CD4-positive, alpha-beta T cell treated with Interleukin-17A for 4 hours (primary cell): ENCODE measurements around the gene FOXP1.
A peak's percentile ranks its signal among the peaks of the same experiment; 100 is the strongest.

ENCODE experiments used
- DNase-seq: peaks from one replicate; pipeline ENCODE4 v3.0.0-alpha.2; 2020; ENCODE audit warnings: mixed read lengths

Gene FOXP1

DNA sequence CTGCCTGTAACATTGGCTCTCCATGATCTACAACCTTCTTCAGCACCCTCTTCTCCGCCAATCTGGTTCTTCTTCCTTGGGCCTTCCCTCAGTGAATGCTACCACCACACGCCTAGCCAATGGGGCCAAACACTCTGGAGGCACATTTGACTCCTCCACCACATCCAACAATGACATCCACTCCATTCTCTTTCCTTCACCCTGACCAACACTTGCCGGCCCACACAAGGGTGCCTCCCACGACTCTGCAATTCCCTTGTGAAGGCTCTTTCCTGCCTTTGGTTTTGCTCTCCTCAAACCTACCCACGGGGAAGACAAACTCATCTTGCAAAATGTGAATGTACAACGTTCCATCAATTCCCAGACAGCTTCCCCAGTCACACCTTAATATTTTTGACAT is 263.8 kb downstream of the FOXP1 start:
- DNase-seq: no peak

DNA sequence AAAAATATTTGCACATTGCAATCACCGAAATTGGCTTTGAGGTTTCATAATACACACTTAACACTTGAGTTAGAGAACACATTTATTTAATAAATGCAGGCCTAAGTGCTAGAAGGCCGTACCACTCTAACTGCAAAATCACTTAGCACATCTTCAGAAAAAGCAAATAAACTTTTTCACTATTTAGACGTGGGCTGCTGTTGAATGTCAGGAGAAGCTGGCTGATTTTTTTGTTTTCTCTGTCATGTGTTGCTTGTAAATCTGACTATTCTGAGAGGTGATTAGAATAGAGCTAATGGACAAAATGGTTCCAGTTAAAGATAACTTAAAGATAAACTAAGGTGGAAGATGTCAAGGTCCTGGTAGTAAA is 265.1 kb downstream of the FOXP1 start:
- no peak for DNase-seq

DNA sequence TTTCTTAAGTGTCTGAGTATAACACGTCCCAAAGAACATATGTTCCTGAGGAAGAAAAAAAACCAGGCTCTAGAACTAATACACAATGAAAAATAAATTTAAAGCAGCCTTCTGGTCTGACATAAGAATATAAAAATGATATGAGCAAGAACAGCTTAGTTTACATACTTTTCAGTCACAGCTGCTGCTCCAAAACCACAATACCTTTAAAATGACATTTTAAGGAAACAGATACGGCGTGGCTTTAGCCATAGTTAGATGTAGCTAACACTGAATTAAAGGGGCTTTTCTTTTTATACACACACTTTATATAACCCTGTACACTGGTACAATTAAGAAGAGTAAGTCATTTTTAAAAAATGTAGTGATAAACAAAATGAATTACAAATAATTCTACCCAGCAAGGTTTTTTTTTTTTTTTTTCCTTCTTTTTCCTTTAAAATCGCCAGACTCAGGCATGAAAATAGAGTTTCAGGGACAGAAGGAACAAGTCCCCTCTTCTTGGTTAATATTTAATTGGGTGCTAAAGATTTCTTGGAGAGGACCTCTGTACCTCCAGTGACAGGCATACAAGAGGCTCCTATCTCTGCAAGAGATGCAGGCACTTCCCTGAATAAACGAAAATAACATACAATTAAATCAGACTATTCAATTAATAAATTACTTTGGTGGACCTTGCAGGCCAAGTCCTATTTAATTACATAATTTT is 265.6 kb downstream of the FOXP1 start:
- DNase-seq: no peak

DNA sequence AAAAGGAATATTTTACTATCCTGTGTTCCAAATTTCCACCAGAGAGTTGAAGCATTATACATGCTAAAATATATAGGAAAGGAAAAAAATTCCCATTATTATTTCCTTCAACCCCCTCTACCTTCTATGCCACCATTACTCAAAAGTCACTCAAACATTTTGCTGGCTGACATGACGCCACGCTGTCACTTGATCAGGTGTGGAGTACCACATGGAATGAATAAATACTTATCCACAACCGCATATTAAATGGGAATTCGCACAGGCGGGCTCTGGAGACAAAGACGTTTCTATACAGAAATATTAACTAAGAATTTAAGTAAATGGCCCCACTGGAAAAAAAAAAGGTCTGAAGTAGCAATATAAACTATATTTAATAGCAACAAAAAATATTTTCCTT is 266.4 kb downstream of the FOXP1 start:
- DNase-seq: no peak

DNA sequence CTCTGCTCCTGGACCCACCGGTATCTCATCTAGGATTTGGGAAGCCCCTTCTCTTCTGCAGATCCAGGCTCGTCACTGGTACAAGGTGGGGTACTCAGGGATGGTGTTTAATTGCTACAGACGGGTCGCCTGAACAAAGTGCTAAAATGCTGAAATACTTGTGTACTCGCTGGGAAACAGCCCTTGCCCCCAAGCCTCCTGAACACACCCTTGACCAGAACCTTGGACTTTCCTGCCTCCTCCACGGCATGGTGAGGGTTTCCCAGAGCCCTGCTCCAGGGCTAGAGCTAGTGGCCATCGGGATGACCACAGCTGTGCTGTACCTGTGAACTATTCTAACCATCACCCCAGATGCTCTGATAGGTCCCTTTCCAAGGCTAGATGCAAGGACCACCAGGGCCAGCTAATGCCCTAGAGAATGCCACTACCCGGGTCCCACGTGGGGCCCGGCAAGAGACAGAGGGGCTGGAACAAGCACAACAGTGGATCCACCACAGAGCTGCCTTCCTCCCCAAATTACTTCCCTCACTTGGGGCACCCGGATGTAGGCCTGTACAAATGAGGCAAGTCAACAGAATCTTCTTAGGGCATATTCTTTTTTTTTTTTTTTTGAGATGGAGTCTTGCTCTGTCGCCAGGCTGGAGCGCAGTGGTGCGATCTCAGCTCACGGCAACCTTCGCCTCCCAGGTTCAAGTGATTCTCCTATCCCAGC is 267.3 kb downstream of the FOXP1 start:
- DNase-seq: peak; percentile 26

DNA sequence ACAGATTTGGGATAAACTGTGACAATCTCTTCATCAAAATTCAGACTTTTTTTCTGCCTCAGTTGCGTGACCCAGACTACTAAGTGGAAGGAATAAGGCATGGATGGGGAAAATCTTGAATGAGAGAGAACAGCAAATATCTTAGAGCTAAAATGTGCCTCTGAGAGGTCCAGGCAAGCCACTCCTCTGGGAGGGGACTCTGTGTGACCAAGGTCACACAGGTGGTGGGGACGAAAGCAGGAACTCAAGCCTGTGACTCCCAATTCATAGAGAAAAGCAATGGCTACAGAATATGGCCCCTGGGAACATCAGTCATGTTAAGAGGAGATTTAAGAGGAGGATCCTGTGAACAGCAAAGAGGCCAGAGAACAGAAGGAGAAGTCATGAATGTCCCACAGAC is 268.1 kb downstream of the FOXP1 start:
- DNase-seq: no peak

DNA sequence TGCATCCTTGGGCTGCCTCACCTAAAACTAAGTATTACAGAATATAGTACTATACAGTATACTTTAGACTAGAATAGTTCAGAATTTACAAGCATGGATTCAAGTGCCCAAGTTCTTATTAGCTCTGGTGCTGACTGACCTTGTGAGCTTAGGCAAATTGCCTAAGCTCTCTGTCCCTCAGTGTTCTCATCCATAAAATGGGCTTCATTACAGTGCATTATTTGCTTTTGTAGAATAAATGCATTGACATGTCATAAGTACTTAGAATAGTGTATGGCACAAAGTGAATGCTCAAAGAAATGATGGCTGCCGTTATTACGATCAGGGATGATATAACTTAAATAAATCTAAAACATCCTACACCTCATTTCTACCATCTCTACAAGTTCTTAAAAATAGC is 269.7 kb downstream of the FOXP1 start:
- no peak for DNase-seq

DNA sequence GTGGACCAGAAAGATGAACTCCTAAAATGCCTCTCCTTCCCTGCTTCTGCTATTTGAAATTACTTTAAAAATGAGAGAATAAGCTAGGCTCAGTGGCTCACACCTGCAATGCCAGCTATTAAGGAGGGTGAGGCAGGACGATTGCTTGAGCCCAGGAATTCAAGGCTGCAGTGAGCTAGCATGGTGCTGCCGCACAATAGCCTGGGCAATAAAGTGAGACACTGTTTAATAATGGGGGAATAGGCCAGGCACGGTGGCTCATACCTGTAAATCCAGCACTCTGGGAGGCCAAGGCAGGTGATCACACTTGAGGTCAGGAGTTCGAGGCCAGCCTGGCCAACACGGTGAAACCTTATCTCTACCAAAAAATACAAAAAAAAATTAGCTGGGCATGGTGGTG is 271.1 kb downstream of the FOXP1 start:
- DNase-seq: no peak

DNA sequence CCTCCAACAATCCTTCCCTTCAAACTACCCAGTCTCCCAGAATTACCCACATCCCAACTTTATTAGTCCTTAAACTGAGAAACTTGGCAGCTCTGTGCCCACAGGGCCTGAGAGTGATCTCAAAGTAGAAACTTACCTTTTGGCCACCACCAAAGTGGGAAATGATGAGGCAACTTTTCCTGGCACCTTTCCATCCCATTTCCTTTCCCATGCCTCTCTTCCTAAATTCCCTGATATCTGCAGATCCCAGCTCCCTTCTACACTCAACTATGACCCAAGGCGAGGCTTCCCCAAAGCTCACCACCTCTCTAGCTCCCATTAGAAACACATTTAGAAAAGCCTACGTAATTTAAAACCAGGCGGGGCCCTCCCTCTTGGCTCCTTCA is 271.9 kb downstream of the FOXP1 start:
- no peak for DNase-seq

DNA sequence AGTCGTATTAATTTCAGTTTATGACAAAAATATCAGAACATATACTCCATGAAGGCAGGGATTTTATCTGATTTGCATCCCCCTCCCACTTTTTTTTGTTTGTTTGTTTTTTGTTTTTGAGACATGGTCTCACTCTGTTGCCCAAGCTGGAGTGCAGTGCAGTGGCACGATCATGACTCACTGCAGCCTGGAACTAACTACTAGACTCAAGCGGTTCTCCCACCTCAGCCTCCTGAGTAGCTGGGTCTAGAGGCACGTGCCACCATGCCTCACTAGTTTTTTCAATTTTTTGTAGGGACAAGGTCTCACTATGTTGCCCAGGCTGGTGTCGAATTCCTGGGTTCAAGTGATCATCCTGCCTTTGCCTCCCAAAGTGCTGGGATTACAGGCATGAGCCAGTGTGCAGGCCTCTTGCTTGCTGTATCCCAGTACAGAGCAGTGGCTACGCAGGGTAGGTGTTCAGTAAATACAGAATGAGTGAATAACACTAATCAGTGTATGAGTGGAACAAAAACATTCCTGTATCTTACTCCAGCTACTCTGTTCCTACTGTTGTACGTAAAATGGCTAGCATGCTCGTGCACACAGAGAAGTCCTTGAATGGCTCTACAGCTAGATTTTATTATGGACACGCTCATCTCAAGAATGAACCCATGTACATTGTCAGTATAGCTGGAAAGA is 272.4 kb downstream of the FOXP1 start:
- DNase-seq: peak; percentile 22

DNA sequence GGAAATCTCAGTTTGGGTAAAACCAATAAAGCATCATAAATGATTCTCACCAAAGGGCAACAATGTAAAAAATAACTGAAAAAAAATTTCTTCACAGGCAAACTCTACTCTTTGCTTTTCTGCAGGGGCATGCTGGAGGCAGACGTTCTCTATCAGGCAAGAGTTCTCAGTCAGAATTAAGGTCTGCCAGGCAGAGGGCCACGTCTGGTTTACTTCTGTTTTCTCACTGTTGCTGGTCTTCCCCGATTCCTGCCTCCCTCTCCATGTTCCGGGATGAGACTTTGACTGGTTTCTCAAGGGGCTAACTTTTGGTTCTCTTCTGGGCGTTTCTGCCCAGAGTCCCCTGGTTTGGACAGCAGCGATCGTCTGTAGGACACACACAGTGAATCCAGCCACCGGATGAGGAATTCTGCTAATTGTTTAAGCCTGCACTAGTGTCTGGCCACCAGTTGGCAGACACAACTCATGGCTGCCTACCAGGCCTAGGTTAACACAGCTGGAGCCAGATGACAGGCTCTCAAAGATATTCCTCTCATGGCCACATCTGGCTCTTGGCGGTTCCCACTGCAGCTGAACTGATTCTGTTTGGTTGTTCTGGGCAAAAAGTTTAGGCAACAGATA is 273.1 kb downstream of the FOXP1 start:
- peak; percentile 13 for DNase-seq

DNA sequence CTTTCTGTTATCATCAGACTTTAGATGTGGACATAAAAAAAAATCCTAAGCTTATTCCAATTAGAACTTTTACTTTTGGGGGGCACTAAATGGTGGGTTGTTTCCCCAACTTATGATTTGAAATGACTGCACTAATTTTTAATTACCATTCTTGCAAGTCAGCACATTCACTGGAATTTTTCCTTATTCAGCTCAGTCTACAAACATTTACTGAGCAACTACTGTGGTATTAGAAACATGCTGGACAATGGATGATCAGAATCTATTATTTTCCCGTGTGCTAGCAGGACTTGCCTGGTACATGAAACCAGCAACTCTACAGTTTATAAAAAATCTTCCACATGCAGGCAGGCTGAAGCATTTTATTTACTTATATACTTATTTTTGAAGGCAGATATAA is 273.6 kb downstream of the FOXP1 start:
- DNase-seq: no peak

DNA sequence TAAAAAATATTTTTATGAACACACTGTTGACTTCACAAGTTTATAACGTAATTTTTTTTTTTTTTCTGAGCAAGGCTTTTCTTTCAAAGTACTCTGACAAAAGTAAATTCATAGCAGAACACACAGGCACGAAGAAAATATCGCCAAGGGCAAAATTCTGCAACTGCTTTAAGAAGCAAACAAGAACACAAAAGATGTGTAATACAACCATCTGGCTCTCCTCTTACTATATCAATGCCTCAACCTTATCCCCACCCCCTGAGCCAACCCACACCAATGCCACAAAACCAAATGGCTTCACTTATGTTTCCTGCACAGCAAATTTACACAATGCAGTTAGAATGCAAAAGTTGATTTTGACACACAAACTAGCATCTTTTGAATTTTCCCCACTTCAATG is 274.2 kb downstream of the FOXP1 start:
- DNase-seq: peak; percentile 68

DNA sequence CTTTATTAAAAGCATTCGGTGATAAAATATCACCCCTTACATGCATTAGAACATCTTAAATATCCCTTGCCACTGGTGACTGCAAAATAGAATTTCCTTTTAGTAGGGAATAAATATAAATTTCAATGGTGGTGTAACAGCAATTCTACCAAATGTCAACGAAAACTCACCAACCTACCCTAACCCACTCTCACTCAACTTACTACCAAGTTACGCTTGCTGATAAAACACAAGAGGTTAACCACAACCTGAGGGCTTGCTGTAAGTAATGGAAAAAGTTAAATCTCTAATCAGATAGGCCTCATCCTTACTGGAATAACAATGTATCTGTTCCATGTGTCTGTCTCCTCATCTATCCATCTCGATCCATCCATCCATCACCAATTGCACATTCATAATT is 274.7 kb downstream of the FOXP1 start:
- DNase-seq: no peak

DNA sequence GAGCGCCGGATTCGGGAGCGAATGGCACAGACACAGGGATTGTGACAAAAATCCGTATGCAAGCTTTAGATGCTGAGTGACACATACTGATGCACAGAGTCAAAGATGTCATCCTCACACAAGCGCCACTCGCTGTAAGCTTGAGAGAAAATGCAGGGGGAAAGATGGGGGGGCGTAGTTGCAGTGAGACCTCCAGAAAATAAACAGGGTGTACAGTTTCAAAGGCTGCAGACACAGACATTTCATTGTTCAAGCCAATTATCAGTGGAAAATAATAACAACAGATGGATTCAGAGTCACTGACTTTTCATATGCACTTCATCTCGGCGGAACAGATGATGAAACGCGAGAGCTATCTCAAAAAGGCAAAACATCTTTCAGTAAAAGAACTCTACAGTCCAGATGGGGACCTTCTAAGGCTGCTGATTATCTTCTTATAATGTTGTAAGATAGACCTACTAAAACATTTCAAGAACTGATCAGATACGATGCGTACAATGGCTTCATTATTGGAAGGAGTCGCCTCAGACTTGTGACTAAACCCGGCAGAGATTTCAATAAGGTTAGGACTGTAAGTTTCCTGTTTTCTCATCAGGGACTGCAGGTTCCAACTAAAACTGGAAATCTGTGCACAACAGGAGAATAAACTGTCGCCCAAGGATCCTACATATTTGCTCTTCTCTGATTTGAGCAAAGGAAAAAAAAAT is 275.4 kb downstream of the FOXP1 start:
- peak; percentile 16 for DNase-seq

DNA sequence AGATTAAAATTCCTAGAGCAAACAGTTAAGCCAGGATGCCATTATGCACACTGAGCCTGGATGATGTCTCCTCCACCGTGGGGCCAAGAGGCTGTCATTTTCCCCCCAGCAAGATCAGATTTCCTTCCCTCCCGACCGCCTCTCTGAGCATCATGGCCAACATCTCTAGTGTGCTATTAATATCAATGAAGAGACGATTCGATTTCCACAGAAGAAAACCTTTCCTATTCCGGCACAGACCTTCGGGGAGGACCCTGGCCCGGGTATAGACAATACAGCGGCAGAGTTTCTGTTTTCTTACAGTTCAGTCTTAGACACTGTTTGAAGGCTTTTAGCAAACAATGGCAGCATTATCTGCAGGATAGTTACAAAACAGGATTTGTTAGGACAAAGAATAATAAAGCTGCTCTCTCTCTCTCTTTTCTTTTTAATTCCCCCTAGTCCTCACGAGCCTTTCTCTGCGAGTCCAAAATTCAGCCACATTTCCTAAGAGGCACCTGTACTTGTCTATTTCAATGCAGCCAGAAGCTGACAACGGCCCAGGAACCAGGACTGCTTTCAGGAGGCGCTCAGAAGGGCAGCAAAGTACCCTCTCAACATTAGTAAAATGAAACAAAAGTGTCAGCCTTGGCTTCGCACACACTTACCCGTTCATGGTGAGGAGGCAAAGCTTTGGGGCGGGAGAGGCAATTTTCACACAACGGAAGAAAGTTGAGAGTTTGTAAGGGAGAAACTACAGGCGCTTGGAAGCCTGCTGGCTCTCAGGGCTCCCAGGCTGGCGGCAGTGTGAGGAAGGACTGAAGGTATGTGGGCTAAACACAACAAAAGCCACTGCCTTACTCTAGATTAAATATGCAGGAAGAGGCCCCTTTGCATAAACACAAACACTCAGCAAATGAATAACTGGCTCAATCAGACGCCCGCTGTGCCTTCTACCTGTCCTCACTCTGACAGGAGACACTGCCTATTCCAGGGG is 278.0 kb downstream of the FOXP1 start:
- peak; percentile 55 for DNase-seq

DNA sequence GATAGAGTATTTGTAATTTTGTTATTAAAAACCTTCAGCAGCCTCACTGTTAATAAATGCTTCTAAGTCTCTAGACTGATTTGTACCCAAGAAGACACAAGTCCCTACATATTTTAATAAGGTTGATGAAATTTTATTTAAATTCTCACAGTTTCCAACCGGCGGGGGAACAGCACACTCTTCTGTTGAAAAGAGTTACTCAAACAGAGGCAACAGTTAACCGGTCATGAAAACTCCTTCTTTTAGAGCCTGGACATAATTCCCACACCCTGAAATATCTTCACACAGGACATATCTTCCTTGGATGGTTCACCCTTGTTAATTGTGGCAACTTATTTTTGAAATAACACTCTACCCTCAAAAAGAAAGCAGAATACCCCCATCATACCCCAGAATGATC is 278.8 kb downstream of the FOXP1 start:
- DNase-seq: peak; percentile 62

DNA sequence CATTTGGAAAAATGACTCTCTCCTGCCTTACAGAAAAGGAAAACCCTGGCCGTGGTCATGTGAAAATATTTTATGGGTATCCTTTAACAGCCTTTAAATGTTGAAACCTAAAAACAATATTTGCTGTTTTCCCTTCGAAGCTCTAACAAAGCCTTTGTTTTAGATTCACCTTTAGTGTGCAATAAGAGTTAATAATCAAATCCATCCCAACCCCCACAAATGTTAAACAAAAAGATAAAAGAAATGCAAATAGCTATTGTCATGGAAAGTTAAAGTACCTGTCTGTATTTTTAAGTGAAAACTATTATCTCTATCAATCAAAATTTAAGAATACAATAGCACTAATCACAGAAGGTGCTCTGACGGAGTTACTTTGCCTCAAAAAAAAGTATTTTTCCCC is 279.3 kb downstream of the FOXP1 start:
- DNase-seq: no peak

DNA sequence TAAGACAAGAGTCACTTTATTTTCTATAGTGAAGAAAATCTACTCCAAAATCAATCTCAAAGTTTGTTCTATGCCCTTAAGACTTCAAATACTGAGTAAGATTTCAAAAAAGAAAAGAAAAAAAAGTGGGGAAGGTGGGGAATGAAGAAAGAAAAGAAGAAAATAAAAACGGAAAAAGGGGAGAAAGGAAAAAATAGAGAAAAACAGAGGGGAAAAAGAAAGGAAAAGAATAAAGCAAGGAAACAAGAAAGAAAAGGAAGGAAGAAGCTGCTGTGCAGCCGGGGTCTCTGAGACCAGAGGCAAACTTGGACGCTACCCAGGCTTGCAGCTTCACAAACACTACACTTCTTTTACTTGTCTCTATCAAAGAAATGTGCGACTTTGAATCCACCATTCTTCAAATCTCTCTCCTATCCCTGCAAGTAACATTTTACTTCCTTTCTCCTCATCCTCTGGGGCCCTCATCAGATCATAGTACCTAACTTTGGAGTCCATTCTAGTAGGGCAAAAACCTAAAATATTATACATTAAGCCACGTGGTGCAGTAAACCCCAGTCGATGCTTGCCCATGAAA is 279.8 kb downstream of the FOXP1 start:
- DNase-seq: peak; percentile 52

DNA sequence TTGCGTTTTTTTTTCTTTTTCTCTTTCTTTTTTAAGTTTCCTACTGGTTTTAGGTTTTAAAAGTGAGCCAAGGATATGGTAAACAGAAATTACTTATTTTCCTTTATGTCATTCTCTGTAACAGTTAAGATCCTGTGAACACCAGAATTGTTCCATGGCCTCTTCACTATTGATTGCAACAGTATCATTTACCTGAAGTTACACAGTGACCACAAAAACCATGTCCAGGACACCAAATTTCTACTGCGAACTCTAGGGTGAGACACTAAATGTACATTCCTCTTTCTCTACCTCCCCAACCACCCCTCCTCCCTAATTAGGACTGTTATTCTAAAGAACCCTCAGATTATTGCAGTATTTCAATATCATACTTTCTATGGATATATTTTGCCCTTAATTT is 280.9 kb downstream of the FOXP1 start:
- no peak for DNase-seq

DNA sequence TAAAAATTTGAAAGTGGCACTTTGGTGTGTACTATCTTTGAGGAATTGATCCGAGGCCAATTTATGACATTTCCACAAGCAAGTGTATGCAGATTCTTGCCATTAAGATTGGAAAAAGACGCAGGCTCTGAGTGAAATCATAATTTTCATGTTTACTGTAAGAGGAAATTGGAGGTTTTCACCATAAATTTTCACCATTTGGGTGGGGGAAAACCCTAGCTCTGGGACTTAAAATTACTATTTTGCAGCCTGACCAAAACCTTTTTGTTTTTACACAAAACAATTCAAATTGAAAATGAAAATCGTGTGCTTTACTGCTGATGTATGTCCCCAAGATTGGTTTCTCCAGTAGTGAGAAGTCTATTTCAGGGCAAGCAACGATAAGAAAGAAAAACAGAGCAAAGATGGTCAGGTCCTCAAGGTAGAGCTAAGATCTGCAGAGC is 282.6 kb downstream of the FOXP1 start:
- DNase-seq: no peak
